Upper lobe of left lung (tissue), 6 donors: ENCODE data around the gene CMPK2. TPM values are rescaled to one million over a fixed set of nuclear protein-coding genes. Genes with fewer than 3 reads are reported as not detected.

Experiments used
- ATAC-seq, 2 donors: fragments of 200-7000 bp; cut with Tn5 transposase; one replicate each; pipeline ENCODE4 v1.9.1; 2022; ENCODE audit warnings: mild to moderate bottlenecking in 2 of 2, moderate library complexity in 2 of 2; ENCODE audit not compliant: low FRiP score in 2 of 2
- DNase-seq, 2 donors: peaks; one replicate each; pipeline ENCODE4 v3.0.0-alpha.2; 2019 to 2020
- H3K27ac ChIP-seq, 4 donors: fragments of 200-600 bp; sonication (generic); one replicate each; pipeline ENCODE4 v1.5.1; 2016 to 2019
- H3K27me3 ChIP-seq, 4 donors: fragments of 200-600 bp; sonication (generic); one replicate each; pipeline ENCODE4 v1.5.1; 2017 to 2019
- H3K36me3 ChIP-seq, 4 donors: fragments of 200-600 bp; sonication (generic); one replicate each; pipeline ENCODE4 v1.5.1; 2016 to 2019
- H3K4me1 ChIP-seq, 4 donors: fragments of 200-600 bp; sonication (generic); one replicate each; pipeline ENCODE4 v1.5.1; 2018 to 2019
- H3K4me3 ChIP-seq, 4 donors: fragments of 200-600 bp; sonication (generic); one replicate each; pipeline ENCODE4 v1.5.1; 2017 to 2019; ENCODE audit warnings: mild to moderate bottlenecking in 2 of 4, moderate library complexity in 1 of 4
- H3K9me3 ChIP-seq, 4 donors: fragments of 200-600 bp; sonication (generic); one replicate each; pipeline ENCODE4 v1.5.1; 2018 to 2019
- EP300 ChIP-seq, 4 donors: sonication (generic); formaldehyde crosslinking; IDR thresholded peaks; one replicate each; pipeline ENCODE4 v1.5.1; 2017; ENCODE audit warnings: antibody characterized with exemption in 4 of 4, control low read depth in 2 of 4
- POLR2A ChIP-seq, 4 donors: fragments of 450-650 bp; IDR thresholded peaks; one replicate each; pipeline ENCODE4 v1.5.1; 2016 to 2017; ENCODE audit warnings: antibody characterized with exemption in 4 of 4, mild to moderate bottlenecking in 2 of 4
- POLR2AphosphoS5 ChIP-seq, 2 donors: sonication (generic); formaldehyde crosslinking; IDR thresholded peaks; one replicate each; pipeline ENCODE4 v1.5.1; 2017; ENCODE audit warnings: antibody characterized with exemption in 2 of 2
- WGBS, 2 donors: methylation state at CpG; one replicate each; pipeline ENCODE4 v1.1.5; 2017 to 2018; 5-methylcytosine and 5-hydroxymethylcytosine counted together
- total RNA-seq, 6 donors: library from RNA; depleted of rRNA in 4 of 6; stranded (reverse); fragments of >200 nt in 4 of 6; gene quantifications; one replicate each; pipeline versions ENCODE4 v1.1.0 to v1.2.1, GENCODE V29; 2016 to 2021
- TF ChIP-seq, protein P1 (sequence below), 6 experiments: fragments of 450-650 bp in 4 of 6; fragments of 200-600 bp in 2 of 6; sonication (generic) in 2 of 6; IDR thresholded peaks; one replicate each; pipeline ENCODE4 v1.5.1; 2016 to 2019; ENCODE audit warnings: antibody characterized with exemption in 6 of 6
- donor health status: DM: no; HTN: no; CAD: no; lungs with moderate emphysema.
- donor health status: DM: no; HTN: yes; CAD: no; lungs with severe emphysema.

CMPK2 gene
- total RNA-seq, 6 donors from 2014 or later: 18.0 to 37.2 (median 20.7) TPM

DNA sequence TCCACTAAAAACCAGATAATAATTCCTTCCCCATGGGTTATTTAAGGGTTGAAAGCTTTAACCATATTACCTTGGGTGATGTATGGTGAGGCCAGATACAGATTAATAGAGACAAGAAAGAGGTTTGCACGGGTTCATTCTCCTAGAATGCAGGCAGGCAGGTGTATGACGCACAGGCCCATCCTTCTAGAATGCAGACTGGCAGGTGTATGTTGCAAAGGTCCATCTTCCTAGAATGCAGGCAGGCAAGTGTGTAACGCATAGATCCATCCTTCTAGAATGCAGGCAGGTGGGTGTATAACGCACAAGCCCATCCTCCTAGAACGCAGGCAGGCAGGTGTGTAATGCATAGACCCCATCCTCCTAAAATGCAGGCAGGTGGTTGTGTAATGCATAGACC lies 15.8 kb upstream of the CMPK2 start:
- ATAC-seq: no peak
- no peak for TF ChIP-seq POLR2AphosphoS5 (IDR thresholded peaks at IDR 0.05)
- TF ChIP-seq, protein P1, sequence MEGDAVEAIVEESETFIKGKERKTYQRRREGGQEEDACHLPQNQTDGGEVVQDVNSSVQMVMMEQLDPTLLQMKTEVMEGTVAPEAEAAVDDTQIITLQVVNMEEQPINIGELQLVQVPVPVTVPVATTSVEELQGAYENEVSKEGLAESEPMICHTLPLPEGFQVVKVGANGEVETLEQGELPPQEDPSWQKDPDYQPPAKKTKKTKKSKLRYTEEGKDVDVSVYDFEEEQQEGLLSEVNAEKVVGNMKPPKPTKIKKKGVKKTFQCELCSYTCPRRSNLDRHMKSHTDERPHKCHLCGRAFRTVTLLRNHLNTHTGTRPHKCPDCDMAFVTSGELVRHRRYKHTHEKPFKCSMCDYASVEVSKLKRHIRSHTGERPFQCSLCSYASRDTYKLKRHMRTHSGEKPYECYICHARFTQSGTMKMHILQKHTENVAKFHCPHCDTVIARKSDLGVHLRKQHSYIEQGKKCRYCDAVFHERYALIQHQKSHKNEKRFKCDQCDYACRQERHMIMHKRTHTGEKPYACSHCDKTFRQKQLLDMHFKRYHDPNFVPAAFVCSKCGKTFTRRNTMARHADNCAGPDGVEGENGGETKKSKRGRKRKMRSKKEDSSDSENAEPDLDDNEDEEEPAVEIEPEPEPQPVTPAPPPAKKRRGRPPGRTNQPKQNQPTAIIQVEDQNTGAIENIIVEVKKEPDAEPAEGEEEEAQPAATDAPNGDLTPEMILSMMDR (IDR thresholded peaks at IDR 0.05): no peak
- TF ChIP-seq POLR2A (IDR thresholded peaks at IDR 0.05): no peak
- TF ChIP-seq EP300 (IDR thresholded peaks at IDR 0.05): no peak
- no peak for DNase-seq
- Histone ChIP-seq H3K36me3 (no peaks in the 10 kb centered on the region), H3K27me3 (no peaks in the 10 kb centered on the region), H3K9me3 (no peaks in the 10 kb centered on the region), H3K27ac (peak overlapping the region in 2 of 4 donors; percentile 60 to 76), H3K4me1 (peaks cover 18 to 37% (median 26%) of the 10 kb centered on the region in 4 donors), H3K4me3 (no peak overlapping the region)
- 91 to 92% methylated on average over 5 of the region's 5 CpGs for WGBS, 2 donors

GRCh38 chr2:6881046-6881445 lies 15.3 kb upstream of the CMPK2 start:
- no peak for ATAC-seq
- Histone ChIP-seq H3K4me3 (no peak overlapping the region), H3K36me3 (no peaks in the 10 kb centered on the region), H3K27ac (peak overlapping the region in 2 of 4 donors; percentile 60 to 76), H3K27me3 (no peaks in the 10 kb centered on the region), H3K9me3 (no peaks in the 10 kb centered on the region), H3K4me1 (peaks cover 20 to 38% (median 27%) of the 10 kb centered on the region in 4 donors)
- no peak for DNase-seq
- WGBS, 2 donors: 60 to 75% methylated on average over 1 of the region's 1 CpG
- TF ChIP-seq POLR2A (IDR thresholded peaks at IDR 0.05) (no peak), EP300 (IDR thresholded peaks at IDR 0.05) (no peak), POLR2AphosphoS5 (IDR thresholded peaks at IDR 0.05) (no peak)
- TF ChIP-seq, protein P1 (IDR thresholded peaks at IDR 0.05): no peak

- Histone ChIP-seq H3K36me3 (no peaks in the 10 kb centered on the region), H3K27me3 (no peaks in the 10 kb centered on the region), H3K4me1 (peaks cover 23 to 38% (median 27%) of the 10 kb centered on the region in 4 donors), H3K9me3 (no peaks in the 10 kb centered on the region), H3K4me3 (peak overlapping the region in 1 of 4 donors; percentile 15), H3K27ac (peak overlapping the region in 3 of 4 donors; percentile 45 to 76 (median 60))
- 58% methylated on average over 2 of the region's 2 CpGs for WGBS, 2 donors
- ATAC-seq (no peak), DNase-seq (no peak)
- TF ChIP-seq POLR2A (IDR thresholded peaks at IDR 0.05): no peak
- TF ChIP-seq, protein P1 (IDR thresholded peaks at IDR 0.05): no peak
- no peak for TF ChIP-seq EP300 (IDR thresholded peaks at IDR 0.05)
- peak in 1 of 2 donors; percentile 21 for TF ChIP-seq POLR2AphosphoS5 (IDR thresholded peaks at IDR 0.05)
Measured at GRCh38 chr2:6880200-6880733, 14.6 kb upstream of the CMPK2 start.

DNA sequence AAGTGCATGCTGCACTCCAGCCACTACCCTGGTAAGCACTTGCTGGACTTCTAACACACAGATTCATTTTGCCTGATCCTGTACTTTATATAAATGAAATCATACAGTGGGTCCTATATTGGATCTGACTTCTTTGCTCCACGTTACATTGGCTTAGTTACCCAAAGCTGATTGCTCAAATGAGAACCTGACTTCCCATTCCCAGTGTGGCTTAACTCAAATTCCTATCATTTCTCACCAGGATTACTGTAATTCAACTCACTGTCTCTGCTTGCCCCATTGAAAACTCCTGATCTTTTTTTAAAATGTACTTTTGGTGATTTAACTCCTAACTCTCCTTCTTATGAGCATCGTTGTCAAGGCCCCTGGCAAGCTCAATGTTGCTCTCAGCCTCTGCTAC lies 13.3 kb upstream of the CMPK2 start:
- peak overlapping the region in 2 of 4 donors; percentile 60 to 76 for H3K27ac ChIP-seq

GRCh38 chr2:6878549-6878948 lies 12.8 kb upstream of the CMPK2 start:
- H3K27me3 ChIP-seq: no peaks in the 10 kb centered on the region
- no peaks in the 10 kb centered on the region for H3K9me3 ChIP-seq
- H3K36me3 ChIP-seq: no peaks in the 10 kb centered on the region
- H3K27ac ChIP-seq: peak overlapping the region in 2 of 4 donors; percentile 64 to 77
- H3K4me1 ChIP-seq: peaks cover 23 to 38% (median 27%) of the 10 kb centered on the region in 4 donors
- ATAC-seq (no peak), DNase-seq (no peak)
- TF ChIP-seq POLR2A (IDR thresholded peaks at IDR 0.05): no peak
- no peak for TF ChIP-seq POLR2AphosphoS5 (IDR thresholded peaks at IDR 0.05)
- TF ChIP-seq EP300 (IDR thresholded peaks at IDR 0.05): no peak
- TF ChIP-seq, protein P1 (IDR thresholded peaks at IDR 0.05): no peak
- 14 to 43% methylated on average over 4 of the region's 4 CpGs for WGBS, 2 donors
- peak overlapping the region in 3 of 4 donors; percentile 41 to 61 (median 50) for H3K4me3 ChIP-seq

More for the DNA sequence above, 13.3 kb upstream of the CMPK2 start:
- ATAC-seq (no peak), DNase-seq (no peak)
- TF ChIP-seq POLR2AphosphoS5 (IDR thresholded peaks at IDR 0.05) (no peak), EP300 (IDR thresholded peaks at IDR 0.05) (no peak)
- no peaks in the 10 kb centered on the region for H3K27me3 ChIP-seq
- H3K4me3 ChIP-seq: peak overlapping the region in 3 of 4 donors; percentile 41 to 61 (median 50)
- peaks cover 23 to 38% (median 27%) of the 10 kb centered on the region in 4 donors for H3K4me1 ChIP-seq
- no peaks in the 10 kb centered on the region for H3K9me3 ChIP-seq
- no peaks in the 10 kb centered on the region for H3K36me3 ChIP-seq
- WGBS, 2 donors: 59 to 63% methylated on average over 2 of the region's 2 CpGs
